CD4-positive, CD25-positive, alpha-beta regulatory T cell (primary cell): ENCODE measurements around the gene HMGXB4. TPM values are rescaled to one million over a fixed set of nuclear protein-coding genes. Genes with fewer than 3 reads are reported as not detected.

Source experiments
- ATAC-seq, 2 donors: fragments of 150-1000 bp; cut with Tn5 transposase; one replicate each; pipeline ENCODE4 v1.10.0; 2021; ENCODE audit warnings: low read depth in 2 of 2, moderate number of reproducible peaks in 2 of 2, moderate library complexity in 1 of 2
- DNase-seq, 3 donors: peaks; one replicate each; pipeline versions ENCODE4 v3.0.0 to v3.0.0-alpha.2; 2012 to 2022; ENCODE audit warnings: mixed read lengths in 1 of 3
- H3K27ac ChIP-seq: one replicate; pipeline ENCODE4 v1.7.0; 2013; ENCODE audit warnings: mild to moderate bottlenecking, low read length; ENCODE audit not compliant: insufficient read depth, poor library complexity, severe bottlenecking
- H3K27me3 ChIP-seq: one replicate; pipeline ENCODE4 v1.7.0; 2013; ENCODE audit warnings: low read length; ENCODE audit not compliant: control insufficient read depth, insufficient read depth
- H3K36me3 ChIP-seq: one replicate; pipeline ENCODE4 v1.7.0; 2013; ENCODE audit warnings: mild to moderate bottlenecking, low read length, moderate library complexity; ENCODE audit not compliant: control insufficient read depth, insufficient read depth
- H3K4me1 ChIP-seq: 2 replicates; pipeline ENCODE4 v1.7.0; 2013; ENCODE audit warnings: mild to moderate bottlenecking, low read length; ENCODE audit not compliant: insufficient read depth, control insufficient read depth, poor library complexity, severe bottlenecking
- H3K4me3 ChIP-seq: one replicate; pipeline ENCODE4 v1.7.0; 2013; ENCODE audit warnings: low read depth, mild to moderate bottlenecking, low read length, moderate library complexity
- H3K9me3 ChIP-seq, 2 experiments: 1 replicate in 1 of 2; 2 replicates in 1 of 2; pipeline ENCODE4 v1.7.0; 2013; ENCODE audit warnings: low read length in 2 of 2, mild to moderate bottlenecking in 1 of 2, moderate library complexity in 1 of 2; ENCODE audit not compliant: control insufficient read depth in 2 of 2
- H3K27ac Mint-ChIP-seq, 3 donors: one replicate each; pipeline ENCODE4 v1.8.0; 2020 to 2022; ENCODE audit warnings: mild to moderate bottlenecking in 3 of 3, mixed read lengths in 3 of 3, moderate library complexity in 2 of 3
- H3K27me3 Mint-ChIP-seq: one replicate; pipeline ENCODE4 v1.8.0; 2022; ENCODE audit warnings: mild to moderate bottlenecking, mixed read lengths
- H3K36me3 Mint-ChIP-seq: one replicate; pipeline ENCODE4 v1.8.0; 2020; ENCODE audit warnings: mixed read lengths
- H3K4me1 Mint-ChIP-seq, 4 donors: one replicate each; pipeline ENCODE4 v1.8.0; 2020 to 2022; ENCODE audit warnings: mixed read lengths in 4 of 4, mild to moderate bottlenecking in 1 of 4
- H3K4me3 Mint-ChIP-seq, 4 donors: one replicate each; pipeline ENCODE4 v1.8.0; 2020 to 2022; ENCODE audit warnings: mild to moderate bottlenecking in 4 of 4, mixed read lengths in 4 of 4, moderate library complexity in 3 of 4
- H3K9me3 Mint-ChIP-seq, 7 donors: one replicate each; pipeline ENCODE4 v1.8.0; 2020 to 2022; ENCODE audit warnings: mixed read lengths in 7 of 7, mild to moderate bottlenecking in 3 of 7, moderate library complexity in 2 of 7
- polyA plus RNA-seq, 4 donors: library from polyadenylated mRNA; unstranded; fragments of 300-500 nt; fragmentation: Illumina TruSeq; gene quantifications; one replicate each; pipeline ENCODE4 v1.2.3, GENCODE V29; 2021
- total RNA-seq: library from RNA; stranded (reverse); gene quantifications from one replicate; pipeline ENCODE4 v1.2.3, GENCODE V29; 2022

The HMGXB4 gene
- total and polyA plus RNA-seq, 5 donors from 2014 or later = 16.1 to 48.4 (median 17.8) TPM

DNA sequence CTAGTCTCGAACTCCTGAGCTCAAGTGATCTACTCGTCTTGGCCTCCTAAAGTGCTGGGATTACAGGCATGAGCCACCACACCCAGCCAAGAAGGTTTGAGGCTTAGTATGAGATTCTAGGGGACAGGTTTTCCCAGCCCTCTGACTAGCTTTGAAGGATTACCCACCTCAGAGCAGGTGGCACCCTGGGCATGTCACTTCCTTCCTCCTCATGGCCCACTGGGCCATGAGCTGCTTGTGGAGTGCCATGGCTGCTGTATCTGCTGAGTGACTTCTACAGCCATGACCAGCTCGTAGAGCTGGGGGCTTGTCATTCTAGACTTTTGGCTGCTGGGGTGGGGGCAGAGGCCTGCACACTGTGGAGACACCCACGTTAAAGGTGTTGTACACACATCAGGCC, 67.5 kb downstream of the HMGXB4 start:
- Histone ChIP-seq H3K27ac (no peak overlapping the region), H3K27me3 (no peaks in the 10 kb centered on the region), H3K36me3 (peaks cover 82% of the 10 kb centered on the region), H3K9me3 (no peaks in the 10 kb centered on the region), H3K4me1 (peaks cover 9% of the 10 kb centered on the region), H3K4me3 (no peak overlapping the region)
- ATAC-seq = no peak
- no peaks in the 10 kb centered on the region for H3K27me3 Mint-ChIP-seq
- no peak overlapping the region for H3K4me3 Mint-ChIP-seq
- H3K27ac Mint-ChIP-seq = no peak overlapping the region
- peaks cover 3 to 19% (median 8%) of the 10 kb centered on the region in 4 donors for H3K4me1 Mint-ChIP-seq
- H3K9me3 Mint-ChIP-seq = no peaks in the 10 kb centered on the region
- DNase-seq = no peak
- H3K36me3 Mint-ChIP-seq = peaks cover 42% of the 10 kb centered on the region

- no peaks in the 10 kb centered on the region for H3K27me3 ChIP-seq
- H3K9me3 ChIP-seq = no peaks in the 10 kb centered on the region
- H3K27ac ChIP-seq = no peak overlapping the region
- no peak overlapping the region for H3K4me3 Mint-ChIP-seq
- peaks cover 13% of the 10 kb centered on the region for H3K4me1 ChIP-seq
- no peak overlapping the region for H3K4me3 ChIP-seq
- H3K4me1 Mint-ChIP-seq = peaks cover 4 to 24% (median 10%) of the 10 kb centered on the region in 4 donors
- DNase-seq = no peak
- peaks cover 78% of the 10 kb centered on the region for H3K36me3 ChIP-seq
- no peak overlapping the region for H3K27ac Mint-ChIP-seq
- H3K9me3 Mint-ChIP-seq = no peaks in the 10 kb centered on the region
- no peak for ATAC-seq
- peaks cover 43% of the 10 kb centered on the region for H3K36me3 Mint-ChIP-seq
- no peaks in the 10 kb centered on the region for H3K27me3 Mint-ChIP-seq
Observed at GRCh38 chr22:35325209-35325608, 67.9 kb downstream of the HMGXB4 start.

DNA sequence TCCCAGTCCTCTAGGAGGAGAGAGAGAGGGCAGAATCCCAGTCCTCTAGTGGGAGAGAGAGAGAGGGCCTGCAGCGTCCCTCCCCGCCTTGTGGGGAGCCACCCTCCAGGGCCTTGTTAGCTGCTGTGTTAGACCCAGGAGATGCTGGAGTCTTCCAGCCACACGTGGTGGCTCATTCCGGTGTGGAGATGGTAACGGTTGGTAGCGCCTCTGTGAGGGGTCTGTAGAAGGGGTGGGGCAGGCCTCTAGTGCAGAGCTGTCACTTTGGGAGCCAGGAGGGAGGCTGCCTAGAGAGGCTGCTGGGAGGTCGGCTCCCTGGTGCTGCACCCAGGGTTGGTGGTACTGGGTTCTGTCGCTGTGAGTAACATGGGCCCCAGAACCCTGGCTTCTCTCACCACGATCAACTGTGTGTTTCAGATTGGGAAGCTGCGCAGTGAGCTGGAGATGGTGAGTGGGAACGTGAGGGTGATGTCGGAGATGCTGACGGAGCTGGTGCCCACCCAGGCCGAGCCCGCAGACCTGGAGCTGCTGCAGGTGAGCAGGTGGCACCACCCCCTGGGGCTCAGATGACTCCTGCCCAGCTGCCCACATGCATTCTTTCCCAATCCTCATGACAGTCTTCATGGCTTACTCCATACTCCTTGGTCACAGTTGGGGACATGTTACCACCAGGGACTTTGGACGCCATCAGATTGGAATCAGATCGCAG, 69.7 kb downstream of the HMGXB4 start:
- H3K4me3 Mint-ChIP-seq = no peak overlapping the region
- no peaks in the 10 kb centered on the region for H3K9me3 Mint-ChIP-seq
- peaks cover 10 to 37% (median 19%) of the 10 kb centered on the region in 4 donors for H3K4me1 Mint-ChIP-seq
- Histone ChIP-seq H3K4me1 (peaks cover 18% of the 10 kb centered on the region), H3K36me3 (peaks cover 69% of the 10 kb centered on the region), H3K27me3 (no peaks in the 10 kb centered on the region), H3K27ac (no peak overlapping the region), H3K9me3 (no peaks in the 10 kb centered on the region), H3K4me3 (no peak overlapping the region)
- H3K27me3 Mint-ChIP-seq = no peaks in the 10 kb centered on the region
- peaks cover 41% of the 10 kb centered on the region for H3K36me3 Mint-ChIP-seq
- H3K27ac Mint-ChIP-seq = no peak overlapping the region
- no peak for ATAC-seq
- DNase-seq = no peak

GRCh38 chr22:35327690-35328471, 70.6 kb downstream of the HMGXB4 start:
- peaks cover 18% of the 10 kb centered on the region for H3K4me1 ChIP-seq
- ATAC-seq (no peak), DNase-seq (no peak)
- H3K27ac ChIP-seq = no peak overlapping the region
- H3K4me3 ChIP-seq = no peak overlapping the region
- peaks cover 69% of the 10 kb centered on the region for H3K36me3 ChIP-seq
- no peaks in the 10 kb centered on the region for H3K9me3 ChIP-seq
- H3K4me3 Mint-ChIP-seq = peak overlapping the region in 1 of 4 donors; percentile 54
- peak overlapping the region in 1 of 3 donors; percentile 20 for H3K27ac Mint-ChIP-seq
- H3K27me3 ChIP-seq = no peaks in the 10 kb centered on the region
- H3K36me3 Mint-ChIP-seq = peaks cover 49% of the 10 kb centered on the region
- peaks cover 14 to 46% (median 20%) of the 10 kb centered on the region in 4 donors for H3K4me1 Mint-ChIP-seq
- no peaks in the 10 kb centered on the region for H3K27me3 Mint-ChIP-seq
- H3K9me3 Mint-ChIP-seq = no peaks in the 10 kb centered on the region

DNA sequence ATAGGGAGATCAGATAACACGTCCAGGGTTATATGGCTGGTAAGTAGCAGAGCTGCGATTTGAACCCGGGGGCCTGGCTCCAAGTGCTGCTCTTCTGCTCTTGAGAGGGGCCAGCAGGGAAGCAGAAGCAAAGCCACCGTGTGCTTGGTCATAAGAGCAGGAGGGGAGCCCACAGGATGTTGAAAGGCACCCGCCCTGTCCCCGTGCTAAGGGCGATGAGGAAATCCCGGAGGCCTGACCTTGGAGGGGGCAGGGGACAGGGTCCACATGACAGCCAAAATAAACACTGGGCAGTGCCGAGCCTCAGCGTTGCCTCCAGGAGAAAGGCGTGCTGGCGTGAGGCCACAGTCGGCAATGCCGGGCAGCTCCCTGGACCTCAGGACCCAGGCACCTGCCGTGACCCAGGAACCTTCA, 71.2 kb downstream of the HMGXB4 start:
- no peak overlapping the region for H3K27ac ChIP-seq
- peaks cover 19% of the 10 kb centered on the region for H3K4me1 ChIP-seq
- Mint-ChIP-seq H3K36me3 (peaks cover 44% of the 10 kb centered on the region), H3K9me3 (no peaks in the 10 kb centered on the region), H3K27me3 (no peaks in the 10 kb centered on the region), H3K4me3 (no peak overlapping the region), H3K27ac (peak overlapping the region in 1 of 3 donors; percentile 97), H3K4me1 (peaks cover 14 to 51% (median 23%) of the 10 kb centered on the region in 4 donors)
- no peak overlapping the region for H3K4me3 ChIP-seq
- H3K27me3 ChIP-seq = no peaks in the 10 kb centered on the region
- no peak for DNase-seq
- no peak for ATAC-seq
- no peaks in the 10 kb centered on the region for H3K9me3 ChIP-seq
- H3K36me3 ChIP-seq = peaks cover 69% of the 10 kb centered on the region

GRCh38 chr22:35329114-35329847, 72.0 kb downstream of the HMGXB4 start:
- H3K36me3 ChIP-seq = peaks cover 66% of the 10 kb centered on the region
- Mint-ChIP-seq H3K9me3 (no peaks in the 10 kb centered on the region), H3K27me3 (no peaks in the 10 kb centered on the region), H3K4me1 (peaks cover 14 to 59% (median 29%) of the 10 kb centered on the region in 4 donors), H3K36me3 (peaks cover 42% of the 10 kb centered on the region), H3K27ac (peak overlapping the region in 2 of 3 donors; percentile 51 to 97), H3K4me3 (peak overlapping the region in 3 of 4 donors; percentile 29 to 82 (median 50))
- no peak for ATAC-seq
- peak overlapping the region; percentile 38 for H3K4me3 ChIP-seq
- no peak for DNase-seq
- peaks cover 27% of the 10 kb centered on the region for H3K4me1 ChIP-seq
- H3K27me3 ChIP-seq = no peaks in the 10 kb centered on the region
- H3K9me3 ChIP-seq = no peaks in the 10 kb centered on the region
- H3K27ac ChIP-seq = no peak overlapping the region

GRCh38 chr22:35330258-35330861, 73.1 kb downstream of the HMGXB4 start:
- Mint-ChIP-seq H3K27ac (peak overlapping the region; percentile 96 to 97 (median 97)), H3K4me1 (peaks cover 14 to 69% (median 34%) of the 10 kb centered on the region in 4 donors), H3K4me3 (peak overlapping the region; percentile 71 to 90 (median 80)), H3K9me3 (no peaks in the 10 kb centered on the region), H3K27me3 (no peaks in the 10 kb centered on the region), H3K36me3 (peaks cover 37% of the 10 kb centered on the region)
- no peaks in the 10 kb centered on the region for H3K9me3 ChIP-seq
- ATAC-seq (peak; percentile 77 to 87), DNase-seq (peak; percentile 51 to 86 (median 54))
- H3K4me3 ChIP-seq = no peak overlapping the region
- no peaks in the 10 kb centered on the region for H3K27me3 ChIP-seq
- H3K36me3 ChIP-seq = peaks cover 62% of the 10 kb centered on the region
- H3K4me1 ChIP-seq = peaks cover 38% of the 10 kb centered on the region
- H3K27ac ChIP-seq = peak overlapping the region; percentile 71
